K562 treated with DMSO at 1 percent for 48 hours (cell line): ENCODE results near the gene CAPN2. TPM values are rescaled to one million over a fixed set of nuclear protein-coding genes. Genes with fewer than 3 reads are reported as not detected.

Source experiments
- total RNA-seq: library from RNA; unstranded; fragments of 300-600 nt; gene quantifications from 2 replicates; pipeline ENCODE4 v1.2.3, GENCODE V29; 2022; ENCODE audit warnings: low replicate concordance; ENCODE audit errors: extremely low read depth

CAPN2 gene
- not detected in 2 replicates for total RNA-seq

GRCh38 chr1:223712194-223712849, at the start of gene CAPN2:
Gene CAPN2, plus strand, starts transcription at chr1:223712539. Its CDS starts 102 bp downstream, at chr1:223712641.

DNA sequence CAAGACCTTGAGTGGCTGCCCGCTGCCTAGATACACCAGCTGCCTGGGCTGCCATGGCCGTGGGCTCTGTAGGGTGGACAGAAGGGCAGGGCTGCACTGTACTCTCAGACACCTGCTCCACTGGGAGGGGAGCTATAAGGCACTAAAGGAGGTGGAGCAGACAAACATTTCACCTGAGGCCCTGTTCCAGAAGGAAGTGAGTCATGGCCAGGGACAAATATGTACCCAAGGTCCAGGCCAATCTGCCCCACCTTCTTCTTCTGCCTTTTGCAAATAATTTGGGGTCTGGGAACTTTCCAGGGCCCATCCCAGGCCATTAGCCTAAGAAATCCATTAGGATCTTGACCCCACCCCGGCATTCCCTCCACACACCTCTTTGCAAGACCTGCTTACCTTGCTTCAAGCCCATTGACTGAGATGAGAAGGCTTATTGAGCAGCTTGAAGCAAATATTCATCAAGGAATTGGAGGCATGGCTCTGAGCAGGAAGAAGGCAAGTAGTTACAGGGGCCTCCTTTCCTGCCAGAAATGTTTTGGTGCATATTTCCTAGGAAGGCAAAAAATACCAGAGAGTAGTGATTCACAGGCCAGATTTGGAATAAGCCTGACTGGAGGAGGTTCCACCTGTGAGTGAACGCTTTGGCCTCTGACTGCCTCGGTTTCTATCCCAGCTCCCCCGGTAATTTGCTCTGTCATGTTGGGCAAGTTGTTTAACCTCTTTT, 46.6 kb upstream of the CAPN2 start, which contains the start of gene CAPN8:
TSS of gene CAPN8 (minus strand) at position 110 of the 721 bp plus-strand sequence. CDS start at position 55, 55 bp downstream.

Other genes starting within 250 kb of the CAPN2 start
- gene CAPN8, start 46.8 kb upstream of the CAPN2 start, total RNA-seq: not detected in 2 replicates
- not detected in 2 replicates for gene TP53BP2, start 133.4 kb downstream of the CAPN2 start, total RNA-seq